BJ (cell line): ENCODE data around the gene SLC7A10. TPM values are rescaled to one million over a fixed set of nuclear protein-coding genes. Genes with fewer than 3 reads are reported as not detected.

Experiments used
- CTCF ChIA-PET: fragments of 350-600 bp; formaldehyde crosslinking; extraction: SDS; loops from one replicate; lab custom pipeline; 2021; ENCODE audit warnings: antibody characterized with exemption, inconsistent platforms; lab: Yijun Ruan, JAX
- POLR2A ChIA-PET: fragments of 300-600 bp; sonication (Branson Sonifier 250); formaldehyde crosslinking; extraction: SDS; loops from one replicate; lab custom pipeline; 2021; ENCODE audit warnings: antibody characterized with exemption; lab: Charles Lee
- DNase-seq: peaks from one replicate; pipeline ENCODE4 v3.0.0-alpha.2; 2011; ENCODE audit warnings: low read depth
- H3K27me3 ChIP-seq: 2 replicates; pipeline ENCODE4 v1.6.0; 2011; ENCODE audit warnings: low read length; ENCODE audit not compliant: control insufficient read depth, insufficient read depth
- H3K36me3 ChIP-seq: 2 replicates; pipeline ENCODE4 v1.5.1; 2011; ENCODE audit warnings: low read length; ENCODE audit not compliant: control insufficient read depth, insufficient read depth
- H3K4me3 ChIP-seq: 2 replicates; pipeline ENCODE4 v1.5.1; 2011; ENCODE audit warnings: low read depth, mild to moderate bottlenecking, control low read depth, low read length
- polyA plus RNA-seq: library from polyadenylated mRNA; depleted of rRNA; stranded (reverse); fragments of >200 nt; gene quantifications from 2 replicates; pipeline ENCODE4 v1.2.3, GENCODE V29; 2011
- TF ChIP-seq, protein P1 (sequence below): IDR thresholded peaks from 2 replicates; pipeline ENCODE4 v1.5.1; 2011; ENCODE audit warnings: low read depth, mild to moderate bottlenecking, control low read depth, inconsistent platforms, low read length, moderate library complexity; ENCODE audit not compliant: insufficient read depth

Gene SLC7A10
- polyA plus RNA-seq, 1 experiment, result not detected

- TF ChIP-seq, protein P1, sequence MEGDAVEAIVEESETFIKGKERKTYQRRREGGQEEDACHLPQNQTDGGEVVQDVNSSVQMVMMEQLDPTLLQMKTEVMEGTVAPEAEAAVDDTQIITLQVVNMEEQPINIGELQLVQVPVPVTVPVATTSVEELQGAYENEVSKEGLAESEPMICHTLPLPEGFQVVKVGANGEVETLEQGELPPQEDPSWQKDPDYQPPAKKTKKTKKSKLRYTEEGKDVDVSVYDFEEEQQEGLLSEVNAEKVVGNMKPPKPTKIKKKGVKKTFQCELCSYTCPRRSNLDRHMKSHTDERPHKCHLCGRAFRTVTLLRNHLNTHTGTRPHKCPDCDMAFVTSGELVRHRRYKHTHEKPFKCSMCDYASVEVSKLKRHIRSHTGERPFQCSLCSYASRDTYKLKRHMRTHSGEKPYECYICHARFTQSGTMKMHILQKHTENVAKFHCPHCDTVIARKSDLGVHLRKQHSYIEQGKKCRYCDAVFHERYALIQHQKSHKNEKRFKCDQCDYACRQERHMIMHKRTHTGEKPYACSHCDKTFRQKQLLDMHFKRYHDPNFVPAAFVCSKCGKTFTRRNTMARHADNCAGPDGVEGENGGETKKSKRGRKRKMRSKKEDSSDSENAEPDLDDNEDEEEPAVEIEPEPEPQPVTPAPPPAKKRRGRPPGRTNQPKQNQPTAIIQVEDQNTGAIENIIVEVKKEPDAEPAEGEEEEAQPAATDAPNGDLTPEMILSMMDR, result 0 out of 2 replicates have a peak, but pooled peaks have one; percentile 21
- Histone ChIP-seq H3K27me3 (no peaks in the 10 kb centered on the region), H3K36me3 (no peaks in the 10 kb centered on the region), H3K4me3 (peak overlapping the region; percentile 86)
- CTCF ChIA-PET, result interaction anchor here (0.8 to 3.4 kb wide), 18 partner anchors 7 to 230 kb away, joined by 3 to 35 read pairs (median 4); no protein-coding TSS in a partner anchor
- POLR2A ChIA-PET, result interaction anchor here (0.6 kb wide), 1 partner anchor 1308 kb away, joined by 5 read pairs; no protein-coding TSS in a partner anchor
- peak; percentile 93 for DNase-seq
These were observed 48.8 kb downstream of the SLC7A10 start for GRCh38 chr19:33176670-33177416.

GRCh38 chr19:33175886-33176669 is 49.6 kb downstream of the SLC7A10 start:
- H3K36me3 ChIP-seq, result no peaks in the 10 kb centered on the region
- CTCF ChIA-PET, result interaction anchor here (1.0 to 3.4 kb wide), 14 partner anchors 8 to 231 kb away, joined by 3 to 35 read pairs (median 5); no protein-coding TSS in a partner anchor
- TF ChIP-seq, protein P1, result no peak; the same call in 1 of the 2 replicates
- peak overlapping the region; percentile 86 for H3K4me3 ChIP-seq
- no peak for DNase-seq
- POLR2A ChIA-PET, result interaction anchor here (0.6 kb wide), 1 partner anchor 1309 kb away, joined by 5 read pairs; no protein-coding TSS in a partner anchor
- no peaks in the 10 kb centered on the region for H3K27me3 ChIP-seq

DNA sequence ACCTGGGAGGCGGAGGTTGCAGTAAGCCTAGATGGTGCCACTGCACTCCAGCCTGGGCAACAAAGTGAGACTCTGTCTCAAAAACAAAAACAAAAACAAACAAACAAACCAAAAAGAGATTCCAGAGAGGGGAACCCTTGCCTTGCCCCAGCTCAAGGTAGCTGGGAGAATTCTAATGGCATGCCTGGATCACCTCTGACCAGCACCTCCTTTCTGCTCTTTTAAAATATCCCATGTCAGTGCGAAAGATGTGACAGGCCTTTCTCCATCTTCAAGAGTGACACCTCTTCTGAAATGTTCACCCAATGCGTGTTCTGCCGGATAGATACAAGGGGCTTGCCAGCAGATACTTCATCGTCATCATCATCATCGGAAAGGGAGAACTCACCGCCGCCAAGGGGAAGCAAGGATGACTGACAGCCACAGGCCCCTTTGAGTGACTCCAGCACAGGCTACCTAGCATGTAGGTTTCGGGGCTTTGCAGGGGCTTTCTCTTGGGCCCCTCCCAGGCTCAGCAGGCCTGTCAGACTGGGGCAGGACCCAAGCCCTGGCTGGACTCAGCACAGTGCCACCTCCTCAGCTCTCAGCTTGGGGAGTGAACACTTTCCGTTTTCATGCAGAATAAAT is 50.4 kb downstream of the SLC7A10 start:
- Histone ChIP-seq H3K27me3 (no peaks in the 10 kb centered on the region), H3K36me3 (no peaks in the 10 kb centered on the region), H3K4me3 (no peak overlapping the region)
- TF ChIP-seq, protein P1, result no peak
- CTCF ChIA-PET, result interaction anchor here (2.2 to 3.1 kb wide), 4 partner anchors 9 to 31 kb away, joined by 9 to 23 read pairs (median 12); no protein-coding TSS in a partner anchor
- no peak for DNase-seq
- POLR2A ChIA-PET, result no interaction called here

GRCh38 chr19:33174186-33174585 is 51.5 kb downstream of the SLC7A10 start:
- Histone ChIP-seq H3K27me3 (no peaks in the 10 kb centered on the region), H3K36me3 (no peaks in the 10 kb centered on the region), H3K4me3 (no peak overlapping the region)
- no peak for DNase-seq
- ChIA-PET CTCF (interaction anchor here (0.7 to 2.4 kb wide), 5 partner anchors 10 to 62 kb away, joined by 3 to 13 read pairs (median 3); no protein-coding TSS in a partner anchor), POLR2A (no interaction called here)
- TF ChIP-seq, protein P1, result no peak
